ENCODE data around the gene SLC7A1. TPM values are rescaled to one million over a fixed set of nuclear protein-coding genes. Genes with fewer than 3 reads are reported as not detected.

SLC7A1 gene
- total and polyA plus RNA-seq, 2 experiments from 2014 or later = 6.0 to 13.6 TPM

GRCh38 chr13:29497137-29497654 lies 98.3 kb downstream of the SLC7A1 start:
- H3K27ac ChIP-seq = peak overlapping the region; percentile 67
- peak; percentile 45 to 92 for DNase-seq (ENCODE audit: low read depth in 1 of 2, low spot score in 1 of 2)

DNA sequence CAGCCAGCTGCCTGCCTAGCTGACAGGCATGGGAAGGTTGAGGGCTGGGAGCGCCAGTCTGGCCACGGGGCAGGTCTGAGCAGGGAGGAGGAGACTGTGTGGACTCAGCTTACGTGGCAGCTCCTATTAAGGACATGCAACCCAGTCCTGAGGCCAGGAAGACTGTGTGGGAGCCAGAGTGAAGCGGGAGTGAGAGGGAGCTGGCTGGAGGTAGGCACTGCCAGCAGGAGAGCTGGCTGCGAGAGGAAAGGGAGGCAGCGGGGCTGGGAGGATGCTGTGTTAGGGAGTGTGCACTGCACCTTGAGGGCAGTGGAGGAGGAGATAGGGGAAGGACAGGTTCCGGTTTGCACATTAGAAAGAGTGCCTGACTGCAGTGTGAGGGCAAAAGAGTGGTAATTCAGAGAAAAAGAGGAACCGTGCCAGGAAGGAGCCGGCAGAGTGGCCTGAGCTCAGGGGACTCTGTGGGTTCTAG lies 99.2 kb downstream of the SLC7A1 start:
- no peak overlapping the region for H3K27ac ChIP-seq
- peaks cover 17% of the 10 kb centered on the region for H3K4me1 ChIP-seq (ENCODE audit: low read depth)
- peaks cover 15% of the 10 kb centered on the region for H3K36me3 ChIP-seq
- no peak overlapping the region for H3K4me3 ChIP-seq
- no peaks in the 10 kb centered on the region for H3K9me3 ChIP-seq (ENCODE audit: low read depth)
- H3K27me3 ChIP-seq = no peaks in the 10 kb centered on the region
- peak in 1 of 2 donors; percentile 32 for DNase-seq (ENCODE audit: low read depth in 1 of 2, low spot score in 1 of 2)
- TF ChIP-seq CTCF (IDR thresholded peaks at IDR 0.05; ENCODE audit: low read depth, low read length) = no peak

More at GRCh38 chr13:29497137-29497654, 98.3 kb downstream of the SLC7A1 start:
- TF ChIP-seq CTCF (IDR thresholded peaks at IDR 0.05; ENCODE audit: low read depth, low read length) = no peak
- Histone ChIP-seq H3K27me3 (no peaks in the 10 kb centered on the region), H3K9me3 (ENCODE audit: low read depth) (no peaks in the 10 kb centered on the region), H3K4me1 (ENCODE audit: low read depth) (peaks cover 17% of the 10 kb centered on the region), H3K36me3 (peaks cover 15% of the 10 kb centered on the region), H3K4me3 (no peak overlapping the region)

DNA sequence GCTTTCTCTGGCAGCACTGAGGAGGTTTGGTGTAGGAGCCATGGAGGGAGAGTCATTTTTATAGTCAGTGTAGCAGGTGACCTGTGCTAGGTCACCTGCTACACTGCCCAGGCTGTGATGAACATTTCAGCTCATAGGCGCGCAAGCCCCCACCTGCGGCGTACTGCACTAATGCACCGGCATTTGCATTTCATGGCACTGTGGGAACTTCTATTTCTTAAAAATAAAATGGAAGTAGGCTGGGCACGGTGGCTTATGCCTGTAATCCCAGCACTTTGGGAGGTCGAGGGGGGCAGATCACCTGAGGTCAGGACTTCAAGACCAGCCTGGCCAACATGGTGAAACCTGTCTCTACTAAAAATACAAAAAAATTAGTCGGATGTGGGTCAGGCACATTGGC lies 101.0 kb downstream of the SLC7A1 start:
- no peak overlapping the region for H3K4me3 ChIP-seq
- TF ChIP-seq CTCF (IDR thresholded peaks at IDR 0.05; ENCODE audit: low read depth, low read length) = no peak
- no peak overlapping the region for H3K27ac ChIP-seq
- H3K4me1 ChIP-seq (ENCODE audit: low read depth) = peaks cover 17% of the 10 kb centered on the region
- no peaks in the 10 kb centered on the region for H3K27me3 ChIP-seq
- H3K36me3 ChIP-seq = peaks cover 15% of the 10 kb centered on the region
- H3K9me3 ChIP-seq (ENCODE audit: low read depth) = no peaks in the 10 kb centered on the region
- no peak for DNase-seq (ENCODE audit: low read depth in 1 of 2, low spot score in 1 of 2)

- no peaks in the 10 kb centered on the region for H3K27me3 ChIP-seq
- no peak for DNase-seq (ENCODE audit: low read depth in 1 of 2, low spot score in 1 of 2)
- no peak overlapping the region for H3K4me3 ChIP-seq
- no peak for TF ChIP-seq CTCF (IDR thresholded peaks at IDR 0.05; ENCODE audit: low read depth, low read length)
- H3K36me3 ChIP-seq = peaks cover 15% of the 10 kb centered on the region
- peaks cover 17% of the 10 kb centered on the region for H3K4me1 ChIP-seq (ENCODE audit: low read depth)
- H3K27ac ChIP-seq = no peak overlapping the region
- no peaks in the 10 kb centered on the region for H3K9me3 ChIP-seq (ENCODE audit: low read depth)
Measured at GRCh38 chr13:29493796-29494195, 101.7 kb downstream of the SLC7A1 start.

- Histone ChIP-seq H3K27ac (no peak overlapping the region), H3K9me3 (ENCODE audit: low read depth) (no peaks in the 10 kb centered on the region), H3K4me3 (no peak overlapping the region), H3K27me3 (no peaks in the 10 kb centered on the region), H3K4me1 (ENCODE audit: low read depth) (no peaks in the 10 kb centered on the region), H3K36me3 (peaks cover 9% of the 10 kb centered on the region)
- TF ChIP-seq CTCF (IDR thresholded peaks at IDR 0.05; ENCODE audit: low read depth, low read length) = no peak
- DNase-seq (ENCODE audit: low read depth in 1 of 2, low spot score in 1 of 2) = no peak
Measured at GRCh38 chr13:29491248-29491647, 104.2 kb downstream of the SLC7A1 start.

All from cardiac muscle cell (in vitro differentiated cells and primary cell).